CD4-positive, alpha-beta T cell treated with Interleukin-10 for 1 hour (primary cell): ENCODE results near the gene NEDD4L.
A peak's percentile ranks its signal among the peaks of the same experiment; 100 is the strongest.
"Not testable (repeated sequence)": the region's sequence is repeated elsewhere in the genome, so short reads cannot be mapped to it uniquely, and the experiment has no call there.

Experiments
- DNase-seq: peaks from one replicate; pipeline ENCODE4 v3.0.0-alpha.2; 2020

The NEDD4L gene

GRCh38 chr18:58043491-58044369 lies at the start of gene NEDD4L:
Gene NEDD4L, plus strand, starts transcription at chr18:58044226. Its CDS starts 435 bp downstream, at chr18:58044661.
- peak; percentile 71 for DNase-seq

- no peak for DNase-seq
Measured at GRCh38 chr18:57995331-57995730, 48.7 kb upstream of the NEDD4L start.

GRCh38 chr18:57996894-57997293 lies 47.1 kb upstream of the NEDD4L start:
- DNase-seq, result not testable (repeated sequence)

- DNase-seq, result no peak
Measured at GRCh38 chr18:57997820-57998219, 46.2 kb upstream of the NEDD4L start.

- DNase-seq, result no peak
Measured at GRCh38 chr18:57998461-57998860, 45.6 kb upstream of the NEDD4L start.

- DNase-seq, result no peak
Measured at GRCh38 chr18:58004317-58004716, 39.7 kb upstream of the NEDD4L start.

- DNase-seq, result no peak
Measured at GRCh38 chr18:58005011-58005410, 39.0 kb upstream of the NEDD4L start.

- no peak for DNase-seq
Measured at GRCh38 chr18:58005885-58006523, 38.0 kb upstream of the NEDD4L start.

- no peak for DNase-seq
Measured at GRCh38 chr18:58009166-58009565, 34.9 kb upstream of the NEDD4L start.

GRCh38 chr18:58010265-58010664 lies 33.8 kb upstream of the NEDD4L start:
- DNase-seq, result no peak

- no peak for DNase-seq
Measured at GRCh38 chr18:58012356-58012755, 31.7 kb upstream of the NEDD4L start.

- DNase-seq, result no peak
Measured at GRCh38 chr18:58013241-58014211, 30.5 kb upstream of the NEDD4L start.

- DNase-seq, result no peak
Measured at GRCh38 chr18:58015065-58015780, 28.8 kb upstream of the NEDD4L start.

GRCh38 chr18:58017267-58017666 lies 26.8 kb upstream of the NEDD4L start:
- DNase-seq, result no peak

- no peak for DNase-seq
Measured at GRCh38 chr18:58020567-58021107, 23.4 kb upstream of the NEDD4L start.

GRCh38 chr18:58021504-58021903 lies 22.5 kb upstream of the NEDD4L start:
- DNase-seq, result no peak

GRCh38 chr18:58023108-58023507 lies 20.9 kb upstream of the NEDD4L start:
- DNase-seq, result no peak

GRCh38 chr18:58024139-58024538 lies 19.9 kb upstream of the NEDD4L start:
- DNase-seq, result no peak

- no peak for DNase-seq
Measured at GRCh38 chr18:58025205-58025604, 18.8 kb upstream of the NEDD4L start.

- DNase-seq, result no peak
Measured at GRCh38 chr18:58025733-58026132, 18.3 kb upstream of the NEDD4L start.

GRCh38 chr18:58026395-58026794 lies 17.6 kb upstream of the NEDD4L start:
- DNase-seq, result no peak

GRCh38 chr18:58026857-58027256 lies 17.2 kb upstream of the NEDD4L start:
- DNase-seq, result no peak
